ENCODE results near the gene NRARP. TPM values are rescaled to one million over a fixed set of nuclear protein-coding genes. Genes with fewer than 3 reads are reported as not detected.

Gene NRARP
- total RNA-seq, 1 experiment from 2014 or later, result 7.4 TPM

DNA sequence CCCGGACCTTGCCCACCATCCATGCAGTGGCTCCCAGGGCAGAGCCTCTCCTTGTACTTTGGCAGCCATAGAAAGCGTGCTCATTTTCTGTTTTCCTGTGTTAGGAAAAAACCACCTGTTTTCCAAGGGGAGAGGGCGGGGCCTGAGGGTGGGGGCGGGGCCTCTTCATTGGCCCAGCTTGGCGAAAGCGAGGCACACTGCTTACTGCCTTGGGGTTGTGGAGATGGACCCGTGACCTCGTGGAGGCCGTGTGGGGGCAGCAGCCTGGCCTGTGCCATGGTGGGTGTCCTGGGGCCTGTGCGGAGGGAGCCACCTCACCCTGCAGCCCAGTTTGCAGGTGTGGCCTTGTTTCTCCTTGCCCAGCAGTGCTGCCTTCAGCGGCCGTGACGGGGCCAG lies 29.0 kb downstream of the NRARP start:
- BruUV-seq (replicated peaks), result TSS peak; percentile 31
- Histone ChIP-seq H3K4me3 (ENCODE audit: low read depth, low read length, poor library complexity, severe bottlenecking) (no peak overlapping the region), H3K36me3 (ENCODE audit: insufficient read depth, low read length, poor library complexity, severe bottlenecking) (peaks cover 12% of the 10 kb centered on the region), H3K4me1 (ENCODE audit: insufficient read depth, low read length, poor library complexity, severe bottlenecking) (peaks cover 14% of the 10 kb centered on the region), H3K27ac (ENCODE audit: low read depth, low read length, poor library complexity, severe bottlenecking) (no peak overlapping the region), H3K9me3 (ENCODE audit: low read depth, low read length, poor library complexity, severe bottlenecking) (no peaks in the 10 kb centered on the region), H3K27me3 (replicated peaks; ENCODE audit: insufficient read depth, low read depth, low read length, poor library complexity) (no peaks in the 10 kb centered on the region)
- DNase-seq (ENCODE audit: low spot score), result no peak
- intact Hi-C loops (cut with micrococcal nuclease; ENCODE audit: unreplicated experiment), result no loop called here
- ChIA-PET POLR2A (ENCODE audit: low non-redundant PET) (no interaction called here), CTCF (interaction anchor here (0.6 kb wide), 1 partner anchor 382 kb away, joined by 3 read pairs; no protein-coding TSS in a partner anchor)
- TF ChIP-seq EZH2 (IDR thresholded peaks at IDR 0.05; ENCODE audit: borderline replicate concordance, low read depth, low read length, poor library complexity, severe bottlenecking), result no peak
- TF ChIP-seq, protein P1, sequence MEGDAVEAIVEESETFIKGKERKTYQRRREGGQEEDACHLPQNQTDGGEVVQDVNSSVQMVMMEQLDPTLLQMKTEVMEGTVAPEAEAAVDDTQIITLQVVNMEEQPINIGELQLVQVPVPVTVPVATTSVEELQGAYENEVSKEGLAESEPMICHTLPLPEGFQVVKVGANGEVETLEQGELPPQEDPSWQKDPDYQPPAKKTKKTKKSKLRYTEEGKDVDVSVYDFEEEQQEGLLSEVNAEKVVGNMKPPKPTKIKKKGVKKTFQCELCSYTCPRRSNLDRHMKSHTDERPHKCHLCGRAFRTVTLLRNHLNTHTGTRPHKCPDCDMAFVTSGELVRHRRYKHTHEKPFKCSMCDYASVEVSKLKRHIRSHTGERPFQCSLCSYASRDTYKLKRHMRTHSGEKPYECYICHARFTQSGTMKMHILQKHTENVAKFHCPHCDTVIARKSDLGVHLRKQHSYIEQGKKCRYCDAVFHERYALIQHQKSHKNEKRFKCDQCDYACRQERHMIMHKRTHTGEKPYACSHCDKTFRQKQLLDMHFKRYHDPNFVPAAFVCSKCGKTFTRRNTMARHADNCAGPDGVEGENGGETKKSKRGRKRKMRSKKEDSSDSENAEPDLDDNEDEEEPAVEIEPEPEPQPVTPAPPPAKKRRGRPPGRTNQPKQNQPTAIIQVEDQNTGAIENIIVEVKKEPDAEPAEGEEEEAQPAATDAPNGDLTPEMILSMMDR (conservative IDR thresholded peaks at IDR 0.05; ENCODE audit: low read depth, low read length), result no peak

DNA sequence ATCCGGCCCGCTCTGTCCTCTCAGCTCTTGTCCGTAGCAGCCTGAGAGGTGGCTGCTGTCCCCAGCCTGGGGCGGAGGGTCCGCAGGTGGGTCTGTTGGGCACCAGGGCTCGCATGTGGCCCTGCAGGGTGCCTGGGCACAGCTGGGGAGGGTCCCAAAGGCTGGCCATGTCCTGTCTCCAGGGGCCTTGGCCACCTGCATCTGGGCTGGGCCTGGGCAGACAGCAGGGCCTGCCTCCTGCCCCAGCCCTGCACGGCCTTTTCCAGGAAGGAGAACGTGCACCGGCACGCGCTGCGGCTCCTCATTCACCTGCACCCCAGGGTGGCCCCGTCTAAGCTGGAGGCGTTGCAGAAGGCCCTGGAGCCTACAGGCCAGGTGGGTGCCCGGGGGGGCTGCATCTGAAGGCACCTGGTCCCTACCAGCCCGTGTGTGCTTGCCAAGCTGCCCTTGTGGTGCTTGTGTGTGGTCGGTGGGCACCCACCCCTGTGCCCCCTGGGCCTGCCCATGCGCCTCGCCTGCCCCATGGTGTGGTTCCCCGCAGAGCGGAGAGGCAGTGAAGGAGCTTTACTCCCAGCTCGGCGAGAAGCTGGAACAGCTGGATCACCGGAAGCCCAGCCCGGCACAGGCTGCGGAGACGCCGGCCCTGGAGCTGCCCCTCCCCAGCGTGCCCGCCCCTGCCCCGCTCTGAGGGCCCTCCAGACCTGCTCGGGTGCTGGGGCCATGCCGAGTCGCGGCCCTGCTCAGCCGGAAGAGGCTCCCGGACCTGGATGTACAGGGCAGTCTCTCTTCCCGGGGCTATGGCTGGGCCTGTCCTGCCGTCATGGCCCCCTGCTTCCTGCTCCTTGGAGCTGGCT lies 29.6 kb downstream of the NRARP start:
- H3K27me3 ChIP-seq (replicated peaks; ENCODE audit: insufficient read depth, low read depth, low read length, poor library complexity), result no peaks in the 10 kb centered on the region
- POLR2A ChIA-PET (ENCODE audit: low non-redundant PET), result no interaction called here
- no peak for TF ChIP-seq EZH2 (IDR thresholded peaks at IDR 0.05; ENCODE audit: borderline replicate concordance, low read depth, low read length, poor library complexity, severe bottlenecking)
- intact Hi-C loops (cut with micrococcal nuclease; ENCODE audit: unreplicated experiment), result no loop called here
- H3K27ac ChIP-seq (ENCODE audit: low read depth, low read length, poor library complexity, severe bottlenecking), result no peak overlapping the region
- peaks cover 13% of the 10 kb centered on the region for H3K4me1 ChIP-seq (ENCODE audit: insufficient read depth, low read length, poor library complexity, severe bottlenecking)
- peaks cover 16% of the 10 kb centered on the region for H3K36me3 ChIP-seq (ENCODE audit: insufficient read depth, low read length, poor library complexity, severe bottlenecking)
- no peak for DNase-seq (ENCODE audit: low spot score)
- CTCF ChIA-PET, result no interaction called here
- no TSS peak for BruUV-seq (replicated peaks)
- no peaks in the 10 kb centered on the region for H3K9me3 ChIP-seq (ENCODE audit: low read depth, low read length, poor library complexity, severe bottlenecking)
- no peak overlapping the region for H3K4me3 ChIP-seq (ENCODE audit: low read depth, low read length, poor library complexity, severe bottlenecking)

DNA sequence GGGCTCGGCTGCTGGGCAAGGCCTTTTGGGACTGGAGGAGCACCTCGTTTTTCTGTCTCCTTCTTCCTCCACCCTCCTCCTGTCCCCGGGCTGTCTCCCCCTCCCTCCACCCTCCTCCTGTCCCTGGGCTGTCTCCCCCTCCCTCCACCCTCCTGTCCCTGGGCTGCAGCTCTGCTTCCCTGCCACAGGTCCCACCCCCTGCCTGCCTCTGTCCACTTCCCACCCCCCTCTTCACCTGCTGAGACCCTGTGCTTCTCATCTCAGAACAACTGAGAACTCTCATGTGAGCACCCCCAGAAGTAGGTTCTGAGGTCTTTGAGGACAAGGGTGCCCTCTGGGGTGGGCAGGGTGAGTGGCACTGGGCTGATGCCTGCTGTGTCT lies 30.4 kb downstream of the NRARP start:
- ChIA-PET POLR2A (ENCODE audit: low non-redundant PET) (no interaction called here), CTCF (no interaction called here)
- no peak for DNase-seq (ENCODE audit: low spot score)
- BruUV-seq (replicated peaks), result no TSS peak
- H3K4me1 ChIP-seq (ENCODE audit: insufficient read depth, low read length, poor library complexity, severe bottlenecking), result peaks cover 5% of the 10 kb centered on the region
- H3K36me3 ChIP-seq (ENCODE audit: insufficient read depth, low read length, poor library complexity, severe bottlenecking), result peaks cover 20% of the 10 kb centered on the region
- intact Hi-C loops (cut with micrococcal nuclease; ENCODE audit: unreplicated experiment), result no loop called here
- TF ChIP-seq EZH2 (IDR thresholded peaks at IDR 0.05; ENCODE audit: borderline replicate concordance, low read depth, low read length, poor library complexity, severe bottlenecking), result no peak
- TF ChIP-seq, protein P1 (conservative IDR thresholded peaks at IDR 0.05; ENCODE audit: low read depth, low read length), result no peak
- H3K9me3 ChIP-seq (ENCODE audit: low read depth, low read length, poor library complexity, severe bottlenecking), result no peaks in the 10 kb centered on the region
- no peak overlapping the region for H3K27ac ChIP-seq (ENCODE audit: low read depth, low read length, poor library complexity, severe bottlenecking)
- H3K27me3 ChIP-seq (replicated peaks; ENCODE audit: insufficient read depth, low read depth, low read length, poor library complexity), result no peaks in the 10 kb centered on the region
- H3K4me3 ChIP-seq (ENCODE audit: low read depth, low read length, poor library complexity, severe bottlenecking), result no peak overlapping the region
